RKO (cell line): Measurements from ENCODE around the gene MAP3K19.
"Not testable (repeated sequence)": the region's sequence is repeated elsewhere in the genome, so short reads cannot be mapped to it uniquely, and the experiment has no call there.

ENCODE experiments used
- DNase-seq: peaks from one replicate; pipeline ENCODE4 v3.0.0-alpha.2; 2016; ENCODE audit warnings: low spot score

The MAP3K19 gene

GRCh38 chr2:135050684-135051083, 3.4 kb upstream of the MAP3K19 start:
- no peak for DNase-seq

DNA sequence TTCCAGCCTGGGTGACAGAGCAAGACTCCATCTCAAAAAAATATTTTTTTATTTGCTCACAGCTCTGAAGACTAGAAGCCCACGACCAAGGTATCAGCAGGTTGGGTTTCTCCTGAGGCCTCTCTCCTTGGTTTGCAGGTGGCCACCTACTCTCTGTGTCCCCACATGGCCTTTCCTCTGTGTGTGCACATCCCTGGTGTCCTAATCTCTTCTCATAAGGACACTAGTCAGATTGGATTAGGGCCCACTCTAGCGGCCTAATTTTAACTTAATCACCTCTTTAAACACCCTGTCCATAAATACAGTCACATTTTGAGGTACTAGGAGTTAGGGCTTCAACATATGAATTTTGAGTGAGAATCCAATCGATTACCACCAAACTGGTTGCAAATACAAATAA, 2.9 kb upstream of the MAP3K19 start:
- no peak for DNase-seq

- DNase-seq, result no peak
Measured at GRCh38 chr2:135048122-135048521, 875 bp upstream of the MAP3K19 start.

DNA sequence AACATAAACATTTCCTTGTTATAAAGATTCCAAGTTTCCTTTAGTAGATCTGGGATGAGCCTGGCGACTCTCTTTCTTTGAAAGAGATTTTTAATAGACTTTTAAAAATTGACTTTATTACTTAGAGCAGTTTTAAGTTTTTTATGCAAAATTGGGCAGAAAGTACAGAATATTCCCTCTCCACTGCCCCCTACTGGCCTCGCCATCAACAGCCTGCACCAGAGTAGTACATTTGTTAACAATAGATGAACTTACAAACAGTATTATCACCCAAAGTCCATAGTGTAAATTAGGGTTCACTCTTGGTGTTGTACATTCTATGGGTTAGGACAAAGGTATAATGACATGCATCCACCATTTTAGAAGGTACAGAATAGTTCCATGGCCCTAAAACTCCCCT, 3.9 kb downstream of the MAP3K19 start:
- no peak for DNase-seq

GRCh38 chr2:135037831-135038230, 9.4 kb downstream of the MAP3K19 start:
- DNase-seq, result no peak

- DNase-seq, result not testable (repeated sequence)
Measured at GRCh38 chr2:135033216-135033615, 14.0 kb downstream of the MAP3K19 start.

DNA sequence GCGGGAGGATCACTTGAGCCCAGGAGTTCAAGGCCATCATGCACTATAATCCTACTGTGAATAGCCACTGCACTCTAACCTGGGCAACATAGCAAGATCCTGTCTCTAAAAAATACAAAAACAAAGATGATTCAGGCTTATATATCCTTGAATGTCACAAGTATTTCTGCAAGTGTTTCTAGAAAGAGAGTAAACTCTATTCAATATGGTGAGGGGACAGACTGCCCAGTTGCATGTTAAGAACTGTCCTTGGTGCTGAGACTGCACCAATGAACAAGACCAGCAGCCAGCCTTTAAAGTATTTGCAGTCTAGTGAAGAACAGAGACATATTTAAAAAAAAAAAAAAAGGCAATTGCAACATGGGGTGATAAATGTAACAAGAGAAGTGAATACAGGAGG, 16.4 kb downstream of the MAP3K19 start:
- DNase-seq, result peak; percentile 61

GRCh38 chr2:135029481-135030134, 17.6 kb downstream of the MAP3K19 start:
- DNase-seq, result no peak

DNA sequence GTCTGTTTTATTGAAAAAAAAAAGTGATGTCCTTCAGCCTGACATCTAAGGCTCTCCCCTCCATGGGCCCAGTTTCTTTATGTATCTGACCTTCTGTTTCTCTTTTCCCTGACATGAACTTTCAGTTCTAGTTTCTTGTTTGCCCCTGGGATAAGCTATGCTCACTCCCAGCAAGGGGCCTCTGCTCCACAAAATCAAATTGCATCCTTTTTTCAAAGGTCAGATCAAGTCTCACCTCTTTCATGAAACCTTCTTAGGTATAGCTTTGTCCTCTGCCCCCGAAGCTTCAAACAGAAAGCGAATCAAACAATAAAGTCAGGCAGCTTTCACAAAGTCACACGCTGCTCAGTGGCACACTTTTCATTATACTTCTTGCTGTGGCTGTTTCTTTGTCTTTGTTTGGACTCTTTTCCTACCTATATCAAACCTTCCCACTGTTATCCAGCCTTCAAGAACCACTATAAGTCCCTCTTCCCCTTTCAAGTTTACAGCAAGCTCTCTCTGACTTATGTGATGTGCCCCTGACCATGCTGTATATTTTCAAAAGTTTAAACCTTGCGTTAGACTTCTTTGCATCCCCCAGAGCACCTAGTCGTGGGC, 23.3 kb downstream of the MAP3K19 start:
- no peak for DNase-seq

GRCh38 chr2:135022952-135023880, 24.0 kb downstream of the MAP3K19 start:
- DNase-seq, result no peak

DNA sequence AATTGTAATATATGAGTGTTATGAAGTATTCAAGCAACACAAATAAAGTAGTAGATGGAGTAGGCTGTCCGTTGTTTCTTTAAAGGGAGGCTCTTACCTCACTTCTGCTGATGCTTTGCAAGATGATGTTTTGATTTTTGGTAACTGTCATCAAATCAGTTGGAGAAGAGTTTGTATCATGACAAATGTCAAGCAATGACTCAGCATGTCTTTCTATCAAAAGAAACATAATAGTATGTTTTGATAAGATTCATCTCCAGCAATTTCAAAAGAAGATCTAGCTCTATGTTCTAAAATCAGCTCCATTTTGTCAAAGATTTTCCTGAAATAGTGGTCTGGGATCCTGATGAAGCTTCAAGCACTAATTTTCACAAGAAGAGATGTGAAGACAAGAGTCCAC, 25.6 kb downstream of the MAP3K19 start:
- DNase-seq, result no peak

DNA sequence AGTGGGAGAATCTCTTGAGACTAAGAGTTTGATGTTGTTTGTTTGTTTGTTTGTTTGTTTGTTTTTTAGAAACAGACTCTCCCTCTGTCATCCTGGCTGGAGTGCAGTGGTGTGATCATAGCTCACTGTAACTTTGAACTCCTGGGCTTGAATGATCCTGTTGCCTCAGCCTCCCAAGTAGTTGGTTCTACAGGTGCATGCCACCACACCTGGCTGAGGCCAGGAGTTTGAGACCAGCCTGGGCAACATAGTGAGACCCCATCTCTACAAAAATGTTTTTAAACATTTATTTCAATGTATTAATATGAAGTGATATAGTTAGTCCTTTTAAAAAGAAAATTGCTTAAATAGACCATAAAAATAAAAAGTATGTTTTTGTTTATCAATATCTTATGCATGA, 35.6 kb downstream of the MAP3K19 start:
- no peak for DNase-seq

GRCh38 chr2:135010200-135010942, 36.9 kb downstream of the MAP3K19 start:
- no peak for DNase-seq

DNA sequence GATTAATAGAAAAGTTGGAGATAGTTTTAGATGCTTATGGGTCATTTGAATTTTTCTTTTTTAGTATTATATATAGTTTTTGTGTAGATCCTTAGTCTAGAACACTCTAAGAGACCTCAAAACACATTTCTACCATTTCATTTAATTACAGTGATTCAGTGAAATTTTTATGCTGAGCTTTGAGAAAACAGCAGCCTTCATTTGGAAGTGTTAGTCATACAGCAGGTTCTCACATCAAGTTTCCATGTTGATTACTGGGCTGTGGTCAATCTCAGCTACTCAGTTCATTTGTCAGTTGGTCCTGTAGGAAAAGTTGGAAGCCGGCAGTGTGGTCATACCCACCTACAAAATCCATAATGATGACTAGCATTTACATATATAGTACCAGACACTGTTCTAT, 37.9 kb downstream of the MAP3K19 start:
- no peak for DNase-seq

DNA sequence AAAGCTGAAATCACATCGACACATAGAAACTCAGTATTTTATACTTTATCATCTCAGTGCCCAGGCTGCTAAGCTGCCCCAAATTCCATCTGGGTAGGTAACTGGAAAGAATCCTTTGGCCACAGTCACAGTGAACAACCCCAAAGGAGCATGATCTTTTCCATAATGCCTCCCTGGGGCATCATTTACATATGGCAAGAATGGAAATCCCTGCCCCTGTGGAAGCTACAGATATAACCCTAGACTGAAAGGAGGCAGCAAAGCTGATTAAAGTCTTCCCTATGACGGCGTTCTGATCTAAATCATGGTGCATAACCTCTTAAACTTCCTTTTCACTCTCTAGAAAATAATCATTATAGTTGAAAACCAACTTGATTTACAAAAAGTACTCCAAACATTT, 41.5 kb downstream of the MAP3K19 start:
- DNase-seq, result no peak

- DNase-seq, result peak; percentile 71
Measured at GRCh38 chr2:135004005-135004746, 43.1 kb downstream of the MAP3K19 start.

GRCh38 chr2:135002836-135003235, 44.4 kb downstream of the MAP3K19 start:
- DNase-seq, result no peak

DNA sequence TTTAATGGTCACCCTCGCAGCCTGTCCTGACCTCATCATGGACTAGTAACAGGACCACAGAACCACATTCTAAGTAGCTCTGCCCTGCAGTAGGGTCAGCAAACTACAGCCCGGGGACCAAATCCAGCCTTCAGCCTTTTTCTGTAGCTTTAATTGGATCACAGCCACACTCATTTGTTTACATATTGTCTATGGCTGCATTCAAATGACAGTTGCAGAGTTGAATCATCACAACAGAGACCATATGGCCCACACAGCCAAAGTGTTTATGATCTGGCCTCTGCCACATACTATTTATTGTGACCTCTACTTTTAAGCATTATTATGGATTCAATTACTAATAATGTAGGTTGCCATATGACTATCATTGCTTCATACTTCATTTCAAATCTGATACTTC, 47.7 kb downstream of the MAP3K19 start:
- no peak for DNase-seq

GRCh38 chr2:134988994-134989605, 58.1 kb downstream of the MAP3K19 start:
- DNase-seq, result peak; percentile 71

GRCh38 chr2:134985061-134985460, 62.2 kb downstream of the MAP3K19 start:
- DNase-seq, result no peak

- no peak for DNase-seq
Measured at GRCh38 chr2:134982603-134983002, 64.6 kb downstream of the MAP3K19 start.
